SJCRH30 (cell line): Measurements from ENCODE around the gene PRR36. TPM values are rescaled to one million over a fixed set of nuclear protein-coding genes. Genes with fewer than 3 reads are reported as not detected.
"Not testable (repeated sequence)": the region's sequence is repeated elsewhere in the genome, so short reads cannot be mapped to it uniquely, and the experiment has no call there.

Experiments
- DNase-seq, 2 experiments: peaks; one replicate each; pipeline ENCODE4 v3.0.0-alpha.2; 2015 to 2020
- H3K27ac ChIP-seq: fragments of 250-450 bp; sonication (Bioruptor Pico); 2 replicates; pipeline ENCODE4 v1.5.1; 2020; ENCODE audit warnings: mild to moderate bottlenecking, moderate library complexity
- H3K27me3 ChIP-seq: fragments of 250-450 bp; sonication (Bioruptor Pico); 2 replicates; pipeline ENCODE4 v1.5.1; 2020; ENCODE audit warnings: mild to moderate bottlenecking, moderate library complexity
- H3K36me3 ChIP-seq: fragments of 250-450 bp; sonication (Bioruptor Pico); 2 replicates; pipeline ENCODE4 v1.5.1; 2020; ENCODE audit warnings: mild to moderate bottlenecking, moderate library complexity
- H3K4me1 ChIP-seq: fragments of 250-450 bp; sonication (Bioruptor Pico); 2 replicates; pipeline ENCODE4 v1.5.1; 2020; ENCODE audit warnings: mild to moderate bottlenecking, moderate library complexity
- H3K4me3 ChIP-seq: fragments of 250-450 bp; sonication (Bioruptor Pico); 2 replicates; pipeline ENCODE4 v1.5.1; 2020; ENCODE audit warnings: mild to moderate bottlenecking, moderate library complexity
- H3K9me3 ChIP-seq: fragments of 250-450 bp; sonication (Bioruptor Pico); replicated peaks from 2 replicates; pipeline ENCODE4 v1.5.1; 2020; ENCODE audit warnings: mild to moderate bottlenecking, moderate library complexity
- total RNA-seq: library from RNA; depleted of rRNA; stranded (reverse); fragments of >200 nt; shearing (Covaris generic); gene quantifications from 2 replicates; pipeline ENCODE4 v1.2.3, GENCODE V29; 2014

PRR36 gene
- total RNA-seq, 1 experiment from 2014 or later: not detected

DNA sequence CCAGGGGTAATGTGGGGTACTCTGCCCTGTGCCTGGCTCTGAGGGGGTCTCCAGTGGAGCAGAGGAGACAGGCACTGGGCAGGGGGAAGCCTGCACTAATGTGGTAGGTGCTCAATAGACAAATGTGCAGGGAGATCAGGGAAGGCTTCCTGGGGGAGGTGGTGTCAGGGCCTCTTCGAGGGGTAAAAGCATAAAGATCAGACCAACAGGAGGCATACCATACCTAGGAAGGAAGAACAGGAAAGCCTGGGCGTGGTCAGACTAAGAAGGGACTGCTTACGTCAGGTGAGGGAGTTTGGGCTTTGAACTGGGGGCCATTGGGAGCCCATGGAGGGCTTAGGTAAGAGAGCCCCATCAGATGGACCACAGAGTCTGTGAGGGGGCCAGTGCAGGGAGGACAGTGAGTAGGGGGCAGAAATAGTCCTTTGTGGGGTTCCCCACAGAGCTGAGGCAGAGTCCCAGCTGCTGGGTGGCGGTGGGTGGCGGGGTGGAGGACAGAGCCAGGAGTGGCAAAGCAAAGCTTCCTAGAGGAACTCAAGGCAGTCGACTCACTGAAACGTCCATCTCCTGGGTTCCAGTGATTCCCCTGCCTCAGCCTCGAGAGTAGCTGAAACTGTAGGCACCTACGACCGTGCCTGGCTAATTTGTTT lies 8.8 kb downstream of the PRR36 start:
- Histone ChIP-seq H3K9me3 (no peaks in the 10 kb centered on the region), H3K4me1 (no peaks in the 10 kb centered on the region; the same call in 1 of the 2 replicates), H3K36me3 (no peaks in the 10 kb centered on the region), H3K27me3 (0 out of 2 replicates have a peak, but pooled peaks cover 4% of the 10 kb centered on the region), H3K4me3 (no peak overlapping the region), H3K27ac (no peak overlapping the region)
- no peak for DNase-seq

DNA sequence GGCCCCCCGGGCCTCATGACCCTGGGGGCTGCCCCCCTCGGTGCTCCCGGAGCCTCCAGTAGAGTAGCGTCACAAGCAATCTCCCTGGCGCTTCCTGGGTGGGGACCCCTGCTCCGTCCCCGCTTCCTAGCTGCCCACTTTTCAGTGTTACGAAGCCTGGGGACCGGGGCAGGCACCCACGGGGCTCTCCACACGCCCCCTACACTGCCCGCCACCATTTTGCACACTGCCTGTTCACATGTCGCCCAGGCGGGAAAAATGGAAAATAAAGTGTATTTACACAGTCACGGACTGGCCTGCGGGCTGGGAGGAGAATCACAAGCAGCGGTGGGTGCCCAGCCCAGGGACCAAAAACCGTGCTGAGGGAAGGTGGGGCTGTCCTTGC lies 9.5 kb downstream of the PRR36 start:
- DNase-seq: no peak
- Histone ChIP-seq H3K4me3 (no peak overlapping the region), H3K36me3 (no peaks in the 10 kb centered on the region), H3K4me1 (no peaks in the 10 kb centered on the region; the same call in 1 of the 2 replicates), H3K27me3 (0 out of 2 replicates have a peak, but pooled peaks cover 4% of the 10 kb centered on the region), H3K9me3 (no peaks in the 10 kb centered on the region), H3K27ac (no peak overlapping the region)

DNA sequence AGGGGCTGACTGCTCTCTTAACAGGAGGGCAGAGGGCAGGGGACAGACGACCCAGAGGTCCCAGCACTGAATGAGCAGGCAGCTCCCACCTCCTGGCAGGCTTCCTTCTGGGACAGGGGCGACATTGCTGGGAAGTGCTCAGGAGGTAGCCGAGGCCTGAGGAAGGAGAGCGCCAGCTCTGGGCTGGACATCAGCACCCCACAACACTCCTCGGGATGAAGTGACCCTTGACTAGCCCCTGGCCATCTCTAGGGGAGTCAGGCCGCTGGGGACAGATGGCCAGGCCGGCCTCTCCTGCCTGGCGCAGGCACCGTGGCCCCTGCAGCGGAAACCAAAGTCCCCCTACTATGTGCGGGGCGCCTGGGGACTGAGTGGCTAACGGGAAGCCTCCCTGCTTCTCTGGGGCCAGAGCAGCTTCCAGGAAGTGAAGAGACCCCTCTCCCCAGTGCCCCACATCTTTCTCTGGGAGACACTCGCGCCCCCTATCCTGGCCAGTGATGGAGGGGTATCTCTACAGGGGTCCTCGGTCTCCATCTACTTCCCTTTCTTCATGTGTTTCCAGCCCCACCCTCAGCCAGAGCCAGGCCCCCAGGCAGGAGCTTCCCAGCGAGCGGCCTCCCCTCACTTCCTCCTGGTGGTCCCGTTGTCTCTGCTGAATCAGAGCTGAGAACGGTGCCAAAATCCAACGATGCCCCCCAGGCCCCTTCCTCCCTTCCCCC lies 10.1 kb downstream of the PRR36 start:
- Histone ChIP-seq H3K4me1 (no peaks in the 10 kb centered on the region; the same call in 1 of the 2 replicates), H3K9me3 (no peaks in the 10 kb centered on the region), H3K27ac (no peak overlapping the region), H3K4me3 (no peak overlapping the region), H3K36me3 (no peaks in the 10 kb centered on the region), H3K27me3 (0 out of 2 replicates have a peak, but pooled peaks cover 4% of the 10 kb centered on the region)
- no peak for DNase-seq

DNA sequence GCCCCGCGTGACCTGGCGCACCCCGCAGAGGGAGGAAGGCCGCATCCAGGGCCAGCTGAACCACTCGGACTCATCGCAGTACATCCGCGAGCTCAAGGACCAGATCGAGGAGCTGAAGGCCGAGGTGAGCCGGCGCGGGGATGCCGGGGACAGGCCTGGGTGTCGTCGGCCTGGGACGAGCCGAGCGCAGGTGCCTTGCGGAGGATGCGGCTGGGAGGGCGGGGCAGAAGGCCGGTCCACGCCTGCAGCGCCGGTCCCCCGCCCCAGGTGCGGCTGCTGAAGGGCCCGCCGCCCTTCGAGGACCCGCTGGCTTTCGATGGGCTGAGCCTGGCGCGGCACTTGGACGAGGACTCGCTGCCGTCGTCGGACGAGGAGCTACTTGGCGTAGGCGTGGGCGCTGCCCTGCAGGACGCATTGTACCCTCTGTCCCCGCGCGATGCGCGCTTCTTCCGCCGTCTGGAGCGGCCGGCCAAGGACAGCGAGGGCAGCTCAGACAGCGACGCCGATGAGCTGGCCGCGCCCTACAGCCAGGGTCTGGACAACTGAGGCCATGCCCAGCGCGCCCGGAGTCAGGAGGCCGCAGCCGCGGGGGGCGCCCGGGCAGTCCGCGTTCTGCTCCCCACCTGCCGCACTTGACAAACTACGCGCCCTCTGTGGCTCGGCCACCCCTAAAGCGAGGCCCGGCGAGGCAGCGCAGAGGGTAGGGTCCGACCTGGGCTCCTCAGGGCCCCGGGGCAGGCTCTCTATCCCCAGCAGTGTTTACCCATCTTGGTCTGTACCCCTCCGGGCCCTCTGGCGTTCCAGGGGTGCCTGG lies 10.8 kb downstream of the PRR36 start:
- H3K27me3 ChIP-seq: 0 out of 2 replicates have a peak, but pooled peaks cover 4% of the 10 kb centered on the region
- no peak overlapping the region for H3K27ac ChIP-seq
- no peak for DNase-seq
- H3K4me3 ChIP-seq: no peak overlapping the region
- H3K9me3 ChIP-seq: no peaks in the 10 kb centered on the region
- H3K4me1 ChIP-seq: no peaks in the 10 kb centered on the region; the same call in 1 of the 2 replicates
- H3K36me3 ChIP-seq: no peaks in the 10 kb centered on the region

DNA sequence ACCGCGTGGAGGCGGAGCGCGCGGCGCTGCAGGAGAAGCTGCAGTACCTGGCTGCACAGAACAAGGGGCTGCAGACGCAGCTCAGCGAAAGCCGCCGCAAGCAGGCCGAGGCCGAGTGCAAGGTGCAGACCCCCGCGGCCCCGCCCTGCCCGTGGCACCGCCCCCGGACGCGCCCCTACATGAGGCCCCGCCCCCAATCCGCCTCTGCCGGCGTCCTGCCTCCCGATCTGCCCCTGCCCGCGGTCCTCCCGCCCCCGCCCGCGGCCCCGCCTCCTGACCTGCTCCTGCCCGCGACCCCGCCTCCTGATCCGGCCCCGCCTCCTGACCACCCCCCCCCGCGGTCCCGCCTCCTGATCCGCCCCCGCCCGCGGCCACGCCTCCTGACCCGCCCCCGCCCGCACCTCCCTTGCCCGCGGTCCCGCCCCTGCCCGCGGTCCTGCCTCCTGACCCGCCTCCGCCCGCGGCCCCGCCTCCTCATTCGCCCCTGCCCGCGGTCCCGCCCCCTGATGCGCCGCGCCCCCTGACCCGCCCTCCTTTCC lies 11.7 kb downstream of the PRR36 start:
- H3K9me3 ChIP-seq: no peaks in the 10 kb centered on the region
- DNase-seq: no peak
- H3K27me3 ChIP-seq: 0 out of 2 replicates have a peak, but pooled peaks cover 4% of the 10 kb centered on the region
- no peak overlapping the region for H3K4me3 ChIP-seq
- no peaks in the 10 kb centered on the region for H3K4me1 ChIP-seq
- no peak overlapping the region for H3K27ac ChIP-seq
- no peaks in the 10 kb centered on the region for H3K36me3 ChIP-seq

DNA sequence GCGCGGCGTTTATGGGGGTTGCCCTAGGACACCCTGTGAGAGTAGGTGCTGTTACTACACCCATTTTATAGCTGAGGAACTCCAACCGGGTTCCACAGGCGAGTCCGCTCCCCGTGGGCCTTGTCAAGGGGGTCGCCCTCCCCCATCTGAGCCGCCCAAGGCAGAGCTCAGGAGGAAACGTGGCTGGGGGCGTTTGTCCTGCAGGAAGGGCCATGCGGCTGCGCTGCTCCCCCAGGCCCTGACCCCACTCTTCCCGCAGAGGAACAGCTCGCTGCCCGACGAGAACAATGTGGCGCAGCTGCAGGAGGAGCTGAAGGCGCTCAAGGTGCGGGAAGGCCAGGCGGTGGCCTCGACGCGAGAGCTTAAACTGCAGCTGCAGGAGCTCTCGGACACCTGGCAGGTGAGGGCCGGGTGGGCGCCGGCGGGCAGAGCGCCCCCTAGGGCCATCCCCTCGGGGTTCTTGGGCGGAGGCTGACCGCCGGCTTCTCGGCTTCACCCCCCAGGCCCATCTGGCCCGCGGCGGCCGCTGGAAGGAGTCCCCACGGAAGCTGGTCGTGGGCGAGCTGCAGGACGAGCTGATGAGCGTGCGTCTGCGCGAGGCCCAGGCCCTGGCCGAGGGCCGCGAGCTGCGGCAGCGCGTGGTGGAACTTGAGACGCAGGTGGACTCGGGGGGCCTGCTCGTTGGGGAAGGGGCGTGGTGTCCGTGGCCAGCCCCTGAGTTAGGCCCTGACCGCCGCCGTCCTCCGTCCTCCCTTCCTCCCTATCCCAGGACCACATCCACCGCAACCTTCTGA lies 12.4 kb downstream of the PRR36 start:
- H3K36me3 ChIP-seq: no peaks in the 10 kb centered on the region
- H3K27ac ChIP-seq: no peak overlapping the region
- no peak for DNase-seq
- H3K4me1 ChIP-seq: no peaks in the 10 kb centered on the region
- H3K27me3 ChIP-seq: 0 out of 2 replicates have a peak, but pooled peaks cover 2% of the 10 kb centered on the region
- no peak overlapping the region for H3K4me3 ChIP-seq
- H3K9me3 ChIP-seq: no peaks in the 10 kb centered on the region

DNA sequence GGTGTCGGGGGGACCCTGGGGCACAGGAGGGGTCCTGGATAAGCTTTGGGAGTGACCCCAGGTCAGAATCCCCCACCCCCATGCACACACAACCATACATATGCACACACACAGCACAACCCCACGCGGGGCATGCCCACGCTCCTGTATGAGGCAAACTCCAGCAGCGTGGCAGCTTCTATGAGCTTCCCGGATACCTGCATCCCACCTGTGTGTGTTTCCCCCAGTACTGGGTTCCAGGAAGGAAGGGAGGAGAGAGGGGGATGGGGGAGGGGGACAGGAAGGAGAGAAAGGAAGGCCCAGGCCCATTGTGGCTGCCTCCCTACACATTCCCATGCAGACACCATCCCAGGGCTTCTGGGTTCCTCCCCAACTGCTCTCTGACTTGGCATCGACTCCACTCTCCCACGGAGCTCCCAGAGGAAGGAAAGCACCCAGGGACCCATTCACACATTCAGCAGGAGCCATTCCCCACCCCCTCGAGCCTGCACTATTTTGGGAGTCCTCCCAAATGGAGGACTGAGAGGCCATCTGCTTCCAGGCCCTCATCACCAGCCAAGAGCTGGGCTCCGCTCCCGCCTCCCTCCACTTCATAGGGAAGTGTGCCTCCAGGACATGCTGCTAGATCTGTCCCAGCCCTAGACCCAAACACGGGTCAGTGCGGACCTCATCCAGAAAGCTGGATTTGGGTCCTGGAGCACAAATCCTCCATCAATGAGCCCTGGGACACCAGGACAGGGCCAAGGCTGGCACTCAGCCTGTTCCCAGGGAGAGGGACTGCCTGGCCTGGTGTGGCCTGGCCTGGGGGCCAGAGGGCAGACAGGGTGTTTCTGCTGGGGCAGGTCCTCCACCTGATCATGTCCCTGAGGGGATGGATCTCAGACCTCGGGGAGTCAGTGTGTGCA lies 13.2 kb downstream of the PRR36 start:
- DNase-seq: no peak
- H3K36me3 ChIP-seq: no peaks in the 10 kb centered on the region
- H3K27me3 ChIP-seq: no peaks in the 10 kb centered on the region

DNA sequence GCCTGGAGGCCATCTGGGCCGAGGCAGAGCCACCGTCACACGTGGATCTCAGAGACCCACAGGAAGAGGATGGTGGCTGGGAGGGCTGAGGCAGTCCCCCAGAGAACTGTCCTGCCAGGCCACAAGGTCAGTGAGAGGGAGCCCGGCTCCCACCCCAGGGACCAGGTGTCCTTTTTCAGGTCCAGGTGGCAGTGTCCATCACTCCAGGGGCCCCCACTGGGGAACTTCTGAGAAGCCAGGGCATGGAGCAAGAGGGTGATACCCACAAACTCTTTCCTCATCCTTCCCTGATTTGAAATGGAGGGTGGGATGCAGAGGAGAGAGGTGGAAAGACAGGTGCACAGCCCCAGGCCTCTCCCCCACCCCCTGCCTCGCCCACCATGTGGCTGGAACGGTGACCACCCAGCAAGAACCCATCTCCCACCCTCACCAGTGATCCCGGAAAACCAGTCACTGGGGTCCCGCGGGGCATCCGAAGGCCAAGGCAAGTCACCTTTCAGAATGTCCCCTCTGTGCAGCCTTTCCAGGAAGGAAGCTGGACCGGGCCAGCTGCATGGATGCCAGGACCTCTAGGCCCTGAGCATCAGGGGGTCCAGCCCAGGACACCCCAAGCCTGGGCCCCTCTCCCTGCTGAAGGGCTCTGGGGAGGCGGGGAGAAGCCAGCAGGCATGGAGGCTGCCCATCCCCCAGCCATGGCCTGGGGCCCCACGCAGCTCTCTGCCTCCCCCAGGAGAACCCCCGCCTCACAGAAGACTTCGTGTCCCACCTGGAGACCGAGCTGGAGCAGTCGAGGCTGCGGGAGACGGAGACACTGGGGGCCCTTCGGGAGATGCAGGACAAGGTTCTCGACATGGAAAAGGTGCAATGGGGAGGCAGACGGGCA lies 14.1 kb downstream of the PRR36 start:
- Histone ChIP-seq H3K4me1 (no peaks in the 10 kb centered on the region), H3K4me3 (no peak overlapping the region), H3K9me3 (no peaks in the 10 kb centered on the region), H3K36me3 (no peaks in the 10 kb centered on the region), H3K27me3 (no peaks in the 10 kb centered on the region), H3K27ac (no peak overlapping the region)
- DNase-seq: no peak

More for the DNA sequence above, 13.2 kb downstream of the PRR36 start:
- Histone ChIP-seq H3K27ac (no peak overlapping the region), H3K4me1 (no peaks in the 10 kb centered on the region), H3K4me3 (no peak overlapping the region), H3K9me3 (no peaks in the 10 kb centered on the region)

DNA sequence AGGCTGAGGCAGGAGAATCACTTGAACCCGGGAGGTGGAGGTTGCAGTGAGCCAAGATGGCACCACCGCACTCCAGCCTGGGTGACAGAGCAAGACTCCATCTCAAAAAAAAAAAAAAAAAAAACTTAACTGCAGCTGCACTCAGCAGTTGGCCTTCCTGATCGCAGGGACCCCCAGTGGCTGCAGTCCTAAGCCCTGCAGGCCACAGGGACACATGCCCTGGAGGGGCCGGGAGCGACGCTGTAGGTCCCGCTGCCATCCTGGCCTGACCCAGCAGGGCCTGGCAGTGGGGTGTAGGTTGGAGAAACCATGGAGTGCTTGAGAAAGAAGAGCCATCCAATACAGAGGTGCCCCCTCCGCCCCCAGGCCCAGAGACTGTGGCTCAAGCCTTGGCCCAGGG lies 15.1 kb downstream of the PRR36 start:
- H3K9me3 ChIP-seq, DNase-seq, H3K4me1 ChIP-seq, H3K27ac ChIP-seq, H3K4me3 ChIP-seq, H3K36me3 ChIP-seq, H3K27me3 ChIP-seq: not testable (repeated sequence)

DNA sequence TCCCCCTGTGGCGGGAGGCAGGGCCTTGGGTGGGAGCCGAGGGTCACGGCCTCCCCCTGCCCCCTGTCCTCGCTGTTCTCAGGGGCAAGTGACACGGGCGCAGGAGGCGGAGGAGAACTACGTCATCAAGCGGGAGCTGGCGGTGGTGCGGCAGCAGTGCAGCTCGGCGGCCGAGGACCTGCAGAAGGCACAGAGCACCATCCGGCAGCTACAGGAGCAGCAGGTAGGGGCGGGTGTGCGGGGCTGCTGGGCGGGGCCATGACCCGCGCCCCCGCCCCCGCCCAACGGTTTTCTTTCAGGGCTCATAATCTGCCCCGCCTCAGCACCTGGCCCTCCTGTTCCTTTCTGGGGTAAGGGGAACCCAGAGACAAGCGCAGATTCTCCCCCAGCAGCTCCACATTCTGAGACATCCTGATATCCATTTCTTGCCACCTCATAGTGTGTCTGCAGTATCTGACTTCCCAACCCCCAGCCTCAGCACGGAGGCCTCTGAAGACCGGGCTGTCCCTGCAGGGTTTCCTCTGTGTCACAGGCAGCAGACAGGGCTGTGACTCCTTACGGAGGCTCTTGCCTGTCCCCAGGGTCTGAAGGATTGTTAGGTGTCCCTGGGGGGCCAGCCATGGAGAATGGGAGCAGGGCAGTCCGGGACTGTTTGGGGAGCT lies 15.9 kb downstream of the PRR36 start:
- H3K9me3 ChIP-seq: no peaks in the 10 kb centered on the region
- DNase-seq: no peak
- no peak overlapping the region for H3K27ac ChIP-seq
- no peaks in the 10 kb centered on the region for H3K4me1 ChIP-seq
- no peaks in the 10 kb centered on the region for H3K36me3 ChIP-seq
- no peaks in the 10 kb centered on the region for H3K27me3 ChIP-seq
- H3K4me3 ChIP-seq: no peak overlapping the region

DNA sequence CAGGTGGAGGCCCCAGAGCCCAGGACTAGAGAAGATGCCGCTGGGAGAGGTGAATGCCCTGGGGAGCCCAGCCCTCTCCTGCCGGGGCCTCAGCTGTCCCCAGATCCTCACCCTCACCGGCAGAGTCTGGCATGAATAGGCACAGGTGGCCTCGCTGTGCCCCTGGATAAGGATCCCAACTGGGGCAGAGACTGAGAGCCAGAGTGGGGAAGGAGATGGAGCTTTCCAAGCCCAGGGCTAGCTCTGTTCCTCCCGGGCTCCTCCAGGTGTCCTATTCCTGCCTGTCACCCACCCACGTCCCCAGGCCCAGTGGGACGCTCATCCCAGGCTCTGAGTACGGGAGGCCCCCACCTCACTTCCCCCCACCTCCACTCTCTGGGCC lies 16.5 kb downstream of the PRR36 start:
- no peak overlapping the region for H3K4me3 ChIP-seq
- no peaks in the 10 kb centered on the region for H3K9me3 ChIP-seq
- no peaks in the 10 kb centered on the region for H3K4me1 ChIP-seq
- H3K27ac ChIP-seq: no peak overlapping the region
- no peaks in the 10 kb centered on the region for H3K36me3 ChIP-seq
- H3K27me3 ChIP-seq: no peaks in the 10 kb centered on the region
- no peak for DNase-seq
